Measurements from ENCODE around the gene AAK1. TPM values are rescaled to one million over a fixed set of nuclear protein-coding genes. Genes with fewer than 3 reads are reported as not detected.
A peak's percentile ranks its signal among the peaks of the same experiment; 100 is the strongest.
"Not testable (repeated sequence)": the region's sequence is repeated elsewhere in the genome, so short reads cannot be mapped to it uniquely, and the experiment has no call there.

The AAK1 gene
- total RNA-seq, 1 donor from 2014 or later: 30.8 TPM

GRCh38 chr2:69625078-69625795, 18.3 kb downstream of the AAK1 start:
- DNase-seq (ENCODE audit: low spot score): no peak

DNA sequence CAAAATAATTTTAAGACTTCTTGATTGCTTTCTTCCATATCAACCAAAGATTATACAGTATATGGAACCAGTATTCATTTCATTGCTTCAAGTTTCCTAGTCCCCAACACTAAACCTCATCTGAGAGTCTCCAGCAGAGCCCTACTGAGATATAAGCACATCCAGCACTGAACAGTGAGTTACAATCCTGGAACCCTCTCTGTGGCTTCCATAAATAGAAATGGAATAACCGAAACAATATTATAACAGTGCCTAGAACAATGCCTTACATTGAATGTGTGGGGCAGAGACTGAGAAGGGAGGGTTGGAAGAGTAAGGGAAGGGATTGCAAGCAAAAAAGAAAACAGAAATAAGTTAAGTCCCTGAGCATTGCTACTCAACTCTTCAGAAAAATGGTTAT, 18.9 kb downstream of the AAK1 start:
- DNase-seq (ENCODE audit: low spot score): no peak

DNA sequence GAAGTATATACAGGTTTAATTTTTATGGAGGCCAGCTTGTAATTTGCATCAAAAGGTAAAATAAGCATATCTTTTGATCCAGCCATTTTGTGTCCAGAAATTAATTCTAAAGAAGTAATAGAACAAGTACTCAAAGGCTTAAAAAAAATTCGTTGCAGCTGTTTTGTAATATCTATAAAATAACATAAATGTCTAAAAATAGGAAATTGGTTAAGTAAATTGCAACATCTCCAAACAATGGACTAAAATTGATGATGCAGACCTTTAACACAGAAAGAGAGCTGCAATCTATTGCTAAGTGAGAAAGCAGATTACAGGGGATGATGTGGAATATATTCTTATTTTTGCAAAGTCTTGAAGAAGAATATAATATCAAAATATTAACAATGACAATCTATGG, 19.4 kb downstream of the AAK1 start:
- no peak for DNase-seq (ENCODE audit: low spot score)

- DNase-seq (ENCODE audit: low spot score): no peak
These were observed 20.3 kb downstream of the AAK1 start for GRCh38 chr2:69623236-69623635.

GRCh38 chr2:69622805-69623204, 20.7 kb downstream of the AAK1 start:
- not testable (repeated sequence) for DNase-seq (ENCODE audit: low spot score)

DNA sequence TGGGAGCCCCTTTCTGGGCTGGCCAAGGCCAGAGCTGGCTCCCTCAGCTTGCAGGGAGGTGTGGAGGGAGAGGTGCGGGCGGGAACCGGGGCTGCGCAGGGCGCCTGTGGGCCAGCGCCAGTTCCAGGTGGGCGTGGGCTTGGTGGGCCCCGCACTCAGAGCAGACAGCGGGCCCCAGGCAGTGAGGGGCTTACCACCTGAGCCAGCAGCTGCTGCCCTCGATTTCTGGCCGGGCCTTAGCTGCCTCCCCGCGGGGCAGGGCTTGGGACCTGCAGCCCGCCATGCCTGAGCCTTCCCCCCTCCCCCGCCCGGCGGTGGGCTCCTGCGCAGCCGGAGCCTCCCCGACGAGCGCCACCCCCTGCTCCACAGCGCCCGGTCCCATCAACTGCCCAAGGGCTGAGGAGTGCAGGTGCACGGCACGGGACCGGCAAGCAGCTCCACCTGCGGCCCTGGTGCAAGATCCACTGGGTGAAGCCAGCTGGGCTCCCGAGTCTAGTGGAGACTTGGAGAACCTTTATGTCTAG, 21.5 kb downstream of the AAK1 start:
- DNase-seq (ENCODE audit: low spot score): not testable (repeated sequence)

DNA sequence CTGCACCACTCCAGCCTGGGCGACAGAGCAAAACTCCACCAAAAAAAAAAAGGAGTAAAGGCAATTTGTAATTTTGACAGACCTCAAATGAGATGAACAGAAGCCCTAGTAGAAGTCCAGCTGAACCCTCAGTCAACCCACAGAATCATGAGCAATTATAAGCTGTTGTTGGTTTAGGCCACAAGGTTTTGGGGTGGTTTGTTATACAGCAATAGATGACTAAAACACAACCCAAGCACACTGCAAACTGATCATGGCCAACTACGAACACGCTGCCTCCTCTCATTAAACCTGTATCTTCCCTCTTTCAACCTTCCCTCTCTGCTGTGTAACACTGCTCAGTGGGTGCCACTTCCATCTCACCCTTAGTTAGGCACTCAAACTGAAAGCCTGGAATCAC, 22.1 kb downstream of the AAK1 start:
- no peak for DNase-seq (ENCODE audit: low spot score)

DNA sequence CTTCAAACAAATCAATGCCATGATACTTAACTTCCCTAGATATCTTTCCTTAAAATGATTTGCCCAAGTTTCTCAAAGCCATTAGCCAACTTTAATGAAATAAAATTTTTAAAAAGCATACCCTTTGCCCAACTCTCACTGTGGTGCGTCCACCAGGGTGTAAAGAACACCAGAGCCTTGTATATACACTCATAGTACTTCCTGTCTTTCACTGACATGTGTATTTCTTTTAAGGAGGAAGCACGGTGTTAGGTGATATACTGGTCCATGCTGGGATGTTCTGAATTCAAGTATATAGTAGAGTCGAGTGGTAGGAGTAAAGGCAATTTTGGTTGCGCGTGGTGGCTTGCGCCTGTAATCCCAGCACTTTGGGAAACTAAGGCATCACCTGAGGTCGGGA, 22.7 kb downstream of the AAK1 start:
- no peak for DNase-seq (ENCODE audit: low spot score)

DNA sequence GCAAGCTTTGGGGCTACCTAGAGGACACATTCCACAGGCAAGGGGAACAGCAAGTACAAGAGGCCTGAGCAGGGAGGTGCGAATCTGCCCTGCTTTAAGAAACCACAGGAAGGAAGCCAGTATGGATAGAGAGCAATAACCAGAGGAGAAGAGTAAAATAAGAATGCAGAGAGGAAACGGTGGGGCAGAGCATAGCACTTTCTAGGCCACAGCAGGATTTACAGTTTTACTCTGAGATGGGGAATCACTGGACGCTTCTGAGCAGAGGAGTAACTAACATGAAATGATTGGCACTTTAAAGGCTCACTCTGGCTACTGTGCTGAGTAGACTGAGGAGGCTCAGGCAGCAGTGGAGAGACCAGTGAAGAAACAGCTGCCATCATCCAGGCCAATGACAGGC, 23.8 kb downstream of the AAK1 start:
- peak; percentile 23 for DNase-seq (ENCODE audit: low spot score)

DNA sequence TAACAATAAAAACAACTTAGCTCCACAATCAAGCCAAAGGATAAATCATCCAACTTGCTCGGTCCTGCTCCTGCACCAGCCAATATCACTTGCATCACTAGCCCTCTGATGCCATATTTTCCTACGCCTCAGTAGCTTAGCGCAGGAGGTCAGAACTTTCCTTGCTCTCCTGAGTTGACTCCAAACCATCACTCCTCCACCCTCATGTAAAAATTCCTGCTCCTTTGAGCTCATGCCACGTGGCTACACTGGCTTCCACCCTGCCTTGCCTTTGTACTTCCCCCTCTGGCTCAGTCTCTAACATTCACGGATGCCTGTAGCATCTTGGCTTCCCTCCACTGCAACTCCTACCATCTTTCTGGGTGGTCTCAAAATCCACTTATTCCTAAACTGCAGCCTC, 25.2 kb downstream of the AAK1 start:
- DNase-seq (ENCODE audit: low spot score): no peak

DNA sequence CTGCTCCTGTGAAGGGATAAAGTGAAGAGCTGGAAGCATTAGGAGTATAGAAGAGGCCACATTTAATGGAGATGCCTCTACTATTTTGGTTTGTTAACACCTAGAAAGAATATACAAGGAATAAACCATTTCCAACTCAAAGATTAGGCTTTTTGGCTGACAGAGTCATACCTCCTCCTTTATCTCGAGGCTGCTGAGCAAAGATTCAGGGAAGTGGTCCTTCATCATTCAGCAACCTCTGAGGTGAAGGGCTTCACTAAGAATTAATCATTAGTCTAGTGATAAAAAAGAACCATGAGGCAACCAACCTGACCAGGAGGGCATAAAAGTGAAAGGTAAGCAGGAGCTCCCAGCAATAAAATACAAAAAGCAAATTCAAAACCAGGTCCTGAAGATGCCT, 25.8 kb downstream of the AAK1 start:
- DNase-seq (ENCODE audit: low spot score): no peak

GRCh38 chr2:69616755-69617154, 26.8 kb downstream of the AAK1 start:
- no peak for DNase-seq (ENCODE audit: low spot score)

- no peak for DNase-seq (ENCODE audit: low spot score)
These were observed 27.6 kb downstream of the AAK1 start for GRCh38 chr2:69615969-69616368.

GRCh38 chr2:69615078-69615625, 28.4 kb downstream of the AAK1 start:
- DNase-seq (ENCODE audit: low spot score): no peak

DNA sequence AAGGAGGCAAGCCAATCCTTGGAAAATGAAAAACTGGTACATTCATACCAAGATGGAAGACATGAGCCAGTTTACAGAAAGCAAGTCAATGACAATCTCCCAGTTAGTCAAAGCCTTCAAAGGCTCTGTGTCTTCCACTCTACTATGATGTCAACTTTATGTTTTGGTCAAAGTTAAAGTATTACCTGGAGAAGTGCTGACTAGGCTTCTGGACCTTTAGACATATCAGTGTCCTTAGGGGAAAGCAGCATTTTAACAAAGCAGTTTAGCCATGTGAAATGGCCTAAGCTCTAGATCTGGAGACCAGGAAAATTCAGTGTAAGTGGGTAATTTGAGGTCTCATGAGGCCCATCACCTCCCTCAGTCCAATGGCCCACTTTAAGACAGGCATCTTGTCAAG, 30.8 kb downstream of the AAK1 start:
- no peak for DNase-seq (ENCODE audit: low spot score)

GRCh38 chr2:69612200-69612599, 31.3 kb downstream of the AAK1 start:
- DNase-seq (ENCODE audit: low spot score): no peak

DNA sequence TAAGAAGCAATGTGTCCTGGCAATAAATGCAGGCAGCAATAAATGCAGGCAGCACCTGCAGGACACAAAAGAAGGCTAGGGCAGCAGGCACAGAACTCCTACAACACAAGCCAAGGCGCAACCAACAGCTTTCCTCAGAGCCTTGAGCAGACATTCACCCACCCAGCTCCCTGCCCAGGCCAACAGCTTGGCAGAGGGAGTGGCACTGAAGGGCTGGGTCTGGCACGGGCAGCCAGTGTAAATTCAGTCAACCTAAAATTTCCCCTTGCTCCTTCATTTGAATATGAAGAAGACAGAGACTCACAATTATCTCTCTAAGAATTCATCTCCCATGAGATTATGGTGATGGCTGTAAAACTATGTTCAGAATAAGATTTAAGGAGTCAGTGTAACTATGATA, 35.4 kb downstream of the AAK1 start:
- DNase-seq (ENCODE audit: low spot score): no peak

DNA sequence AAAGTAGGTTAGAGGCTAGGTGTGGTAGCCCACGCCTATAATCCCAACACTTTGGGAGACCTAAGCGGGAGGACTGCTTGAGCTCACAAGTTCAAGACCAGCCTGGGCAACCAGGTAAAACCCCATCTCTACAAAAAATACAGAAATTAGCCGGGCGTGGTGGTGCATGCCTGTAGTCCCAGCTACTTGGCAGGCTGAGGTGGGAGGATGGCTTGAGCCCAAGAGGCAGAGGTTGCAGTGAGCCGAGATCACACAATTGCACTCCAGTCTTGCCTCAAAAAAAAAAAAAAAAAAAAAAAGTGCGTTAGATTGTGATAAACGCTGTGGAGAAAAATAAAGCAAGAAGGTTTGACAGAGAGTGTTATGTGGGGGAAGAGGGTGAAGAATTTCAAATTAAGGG, 36.8 kb downstream of the AAK1 start:
- DNase-seq (ENCODE audit: low spot score): not testable (repeated sequence)

- DNase-seq (ENCODE audit: low spot score): no peak
These were observed 38.3 kb downstream of the AAK1 start for GRCh38 chr2:69605284-69605683.

DNA sequence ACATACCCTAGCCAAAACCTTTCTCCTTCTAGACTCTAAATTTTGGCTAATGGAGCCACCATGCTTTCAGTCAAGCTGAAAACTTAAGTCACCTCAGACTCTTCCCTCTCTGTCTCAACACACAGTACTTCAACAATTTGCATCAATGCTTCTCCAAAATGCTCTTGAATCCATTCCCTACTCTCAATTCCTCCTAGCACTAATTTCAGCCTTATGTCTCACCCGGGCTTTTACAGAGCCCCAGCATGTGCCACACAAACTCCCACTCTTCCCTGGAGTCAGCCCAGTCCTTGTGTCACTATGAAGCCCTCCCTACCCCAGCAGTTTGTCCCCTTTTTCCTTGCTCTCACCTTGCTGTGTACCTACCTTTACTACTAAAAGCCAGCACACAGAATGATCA, 38.7 kb downstream of the AAK1 start:
- DNase-seq (ENCODE audit: low spot score): no peak

DNA sequence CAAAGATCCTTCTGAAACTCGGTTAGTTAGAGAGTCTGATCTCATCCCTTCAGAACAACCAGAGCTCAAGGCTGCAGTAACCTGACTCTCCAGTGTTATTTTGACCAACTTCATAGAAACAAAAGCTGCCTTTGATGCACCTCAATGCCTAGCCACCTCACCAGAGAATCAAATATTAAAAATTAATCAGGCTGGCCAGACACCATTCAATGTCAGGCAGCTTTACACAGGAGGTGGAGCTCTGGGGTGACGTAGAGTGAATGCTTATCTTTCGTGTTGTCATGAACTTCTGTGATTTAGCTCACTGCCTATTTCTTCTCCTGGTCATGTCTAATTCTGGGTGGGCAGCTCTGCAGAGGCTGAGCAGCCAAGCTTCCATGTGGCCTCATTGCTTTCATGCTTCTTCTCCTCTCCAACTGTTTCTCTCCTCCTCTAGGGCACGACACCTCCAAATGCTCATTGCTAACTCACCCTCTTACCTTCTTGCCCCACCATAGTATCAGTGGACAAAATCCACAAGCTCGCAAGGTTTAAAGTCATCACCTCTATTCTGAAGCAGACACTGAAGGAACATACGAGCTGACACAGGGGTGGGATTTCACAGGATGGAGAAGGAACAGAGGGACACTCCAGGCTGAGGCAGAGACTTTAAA, 39.4 kb downstream of the AAK1 start:
- DNase-seq (ENCODE audit: low spot score): no peak

DNA sequence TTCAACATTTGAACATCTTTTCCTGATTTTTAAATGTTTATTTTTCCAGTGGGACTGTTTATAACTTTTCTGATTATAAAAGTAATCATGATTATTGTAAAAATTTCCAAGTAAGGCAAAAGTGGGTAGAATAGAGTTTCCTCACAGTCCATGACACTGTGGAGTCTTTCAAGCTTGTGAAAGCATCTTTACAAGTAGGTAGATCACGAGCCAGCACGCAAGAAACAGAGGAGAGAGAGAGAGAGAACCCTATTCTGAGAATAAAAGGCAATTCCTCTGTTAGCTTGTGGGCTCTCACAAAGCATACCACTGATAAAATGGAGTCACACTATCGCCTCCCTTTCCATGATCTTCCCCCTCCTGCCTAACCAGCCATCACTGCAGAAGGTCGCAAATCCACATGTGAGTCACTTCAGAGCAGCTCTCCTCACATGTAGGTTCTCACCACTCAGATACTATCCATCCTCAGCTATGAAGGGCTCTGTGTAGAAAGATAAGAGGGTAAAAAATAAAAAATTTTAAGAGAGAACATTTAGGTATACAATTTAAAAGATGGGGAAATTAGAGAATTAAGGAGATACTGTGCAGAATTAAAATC, 40.3 kb downstream of the AAK1 start:
- peak; percentile 31 for DNase-seq (ENCODE audit: low spot score)

GRCh38 chr2:69601179-69601612, 42.3 kb downstream of the AAK1 start:
- DNase-seq (ENCODE audit: low spot score): peak; percentile 86
